CD4-positive, alpha-beta T cell treated with Interleukin-15 for 4 hours (primary cell): Measurements from ENCODE around the gene KIRREL3.

Source experiments
- DNase-seq: peaks from one replicate; pipeline ENCODE4 v3.0.0-alpha.2; 2020; ENCODE audit warnings: low spot score

Gene KIRREL3

GRCh38 chr11:126781942-126782341 is 218.6 kb downstream of the KIRREL3 start:
- DNase-seq, result no peak

GRCh38 chr11:126776119-126776518 is 224.5 kb downstream of the KIRREL3 start:
- no peak for DNase-seq

DNA sequence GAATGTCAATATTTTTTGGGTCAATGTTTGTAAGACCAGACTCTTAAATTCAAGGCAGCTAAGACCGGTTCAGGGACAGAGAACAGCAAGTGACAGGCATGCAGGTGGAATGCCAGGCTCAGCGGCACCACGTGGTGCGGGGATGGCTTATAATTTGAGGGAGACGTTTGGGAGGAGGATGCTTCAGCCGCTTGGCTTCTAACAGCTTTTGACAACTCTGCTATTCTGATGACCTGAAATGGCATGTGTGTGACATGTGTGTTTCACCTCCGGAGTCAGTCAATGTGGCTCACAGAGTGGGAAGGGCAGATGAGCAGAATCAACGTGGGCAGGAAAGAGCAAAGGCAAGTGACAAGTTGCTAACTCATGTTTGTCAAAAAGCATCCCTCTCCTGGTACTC is 228.3 kb downstream of the KIRREL3 start:
- no peak for DNase-seq

- DNase-seq, result no peak
These were observed 231.9 kb downstream of the KIRREL3 start for GRCh38 chr11:126768702-126769101.

- no peak for DNase-seq
These were observed 234.1 kb downstream of the KIRREL3 start for GRCh38 chr11:126766440-126766839.

- no peak for DNase-seq
These were observed 235.4 kb downstream of the KIRREL3 start for GRCh38 chr11:126765196-126765595.

DNA sequence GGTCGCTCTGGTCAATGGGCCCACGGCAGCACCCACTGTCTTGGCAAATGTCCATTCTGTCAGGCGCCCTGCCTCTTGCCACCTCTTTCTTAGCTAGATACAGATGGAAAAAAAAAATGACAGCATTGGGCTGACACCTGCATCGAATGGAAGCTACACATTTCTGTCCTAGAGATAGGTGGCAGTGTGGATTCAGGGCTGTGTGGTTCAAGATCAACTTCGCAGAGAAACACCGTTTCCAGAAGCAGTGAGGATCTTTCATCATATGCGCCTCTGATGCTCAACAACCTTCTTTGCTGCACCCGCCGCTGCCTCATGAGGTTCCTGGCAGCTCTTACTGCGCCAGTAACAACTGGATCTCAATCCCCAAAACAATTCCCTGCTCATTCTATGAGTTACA is 236.3 kb downstream of the KIRREL3 start:
- no peak for DNase-seq

DNA sequence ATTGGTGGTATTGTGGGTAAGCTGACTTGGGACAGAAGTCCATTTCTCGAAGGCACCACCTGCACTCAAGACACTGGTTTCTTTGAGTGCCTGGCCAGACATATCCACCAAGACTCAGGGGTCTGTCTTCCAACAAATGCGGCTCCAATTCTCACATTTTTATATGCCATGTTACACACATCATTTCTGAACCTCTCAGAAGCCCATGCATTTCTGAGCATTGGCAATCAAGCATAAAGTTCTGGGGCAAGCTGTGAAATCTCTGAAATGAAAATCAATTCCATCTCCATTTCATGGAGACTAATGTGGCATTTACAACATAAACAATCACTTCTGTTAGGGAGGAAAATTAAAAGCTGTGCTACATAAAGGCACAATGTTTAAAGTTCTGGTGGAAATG is 243.7 kb downstream of the KIRREL3 start:
- DNase-seq, result no peak

DNA sequence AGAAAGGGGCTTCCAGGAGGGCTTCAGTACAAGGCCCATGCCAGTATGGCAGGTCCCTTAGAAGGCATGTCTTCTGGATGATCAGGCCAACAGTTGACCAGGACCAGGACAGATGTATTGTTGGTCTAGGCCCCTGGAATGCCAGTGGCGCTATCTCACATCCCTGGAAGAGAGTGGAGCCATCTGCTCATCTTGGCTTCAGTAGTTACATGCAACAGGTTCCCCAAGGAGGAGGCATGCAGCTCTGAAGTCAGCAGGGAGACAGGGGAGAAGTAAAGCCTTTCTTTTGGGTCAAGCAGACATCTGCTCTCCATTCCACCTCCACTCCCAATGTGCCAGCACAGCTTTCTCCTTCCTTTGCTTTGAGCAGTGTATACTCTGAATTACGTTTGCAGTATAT is 244.1 kb downstream of the KIRREL3 start:
- no peak for DNase-seq

GRCh38 chr11:126755526-126755925 is 245.0 kb downstream of the KIRREL3 start:
- DNase-seq, result no peak

GRCh38 chr11:126754591-126755426 is 245.8 kb downstream of the KIRREL3 start:
- no peak for DNase-seq

DNA sequence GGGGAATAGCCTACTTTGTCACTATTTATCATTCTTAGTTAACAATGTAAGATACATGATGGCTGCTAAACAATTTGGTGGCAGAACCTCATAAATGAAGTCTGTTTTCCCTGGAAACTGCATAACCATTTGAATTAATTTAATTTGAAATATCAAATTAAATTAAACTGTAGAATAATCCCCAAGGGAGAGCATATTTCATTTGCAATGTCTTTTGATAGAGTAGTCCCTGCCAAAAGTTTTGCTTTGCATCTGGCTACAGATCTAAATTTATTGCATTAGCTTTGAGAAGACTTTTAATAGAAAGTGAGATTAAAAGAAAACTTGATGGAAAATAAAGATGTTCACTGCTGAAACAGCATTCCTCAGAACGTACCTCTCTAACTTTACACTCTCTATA is 246.6 kb downstream of the KIRREL3 start:
- DNase-seq, result no peak

DNA sequence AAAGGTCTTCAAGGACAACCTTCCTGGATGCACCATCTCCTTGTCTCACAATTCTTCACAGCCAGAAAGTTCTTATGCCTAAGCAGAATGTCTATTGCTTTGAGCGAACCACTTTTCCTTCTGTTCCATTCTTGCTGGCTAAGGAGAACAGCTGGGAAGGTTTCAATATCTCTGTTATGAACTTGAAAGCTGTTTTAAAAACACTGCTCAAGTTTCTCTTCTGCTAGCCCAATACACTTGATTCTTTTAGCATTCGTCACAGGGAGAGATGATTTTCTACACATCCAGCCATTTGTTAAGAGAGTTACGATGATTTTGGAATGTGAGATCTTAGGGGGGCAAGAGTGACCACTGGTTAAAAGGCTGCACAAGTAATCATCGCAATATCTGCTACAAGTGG is 249.3 kb downstream of the KIRREL3 start:
- no peak for DNase-seq

- DNase-seq, result no peak
These were observed 251.8 kb downstream of the KIRREL3 start for GRCh38 chr11:126748793-126749192.

GRCh38 chr11:126748100-126748791 is 252.3 kb downstream of the KIRREL3 start:
- no peak for DNase-seq

DNA sequence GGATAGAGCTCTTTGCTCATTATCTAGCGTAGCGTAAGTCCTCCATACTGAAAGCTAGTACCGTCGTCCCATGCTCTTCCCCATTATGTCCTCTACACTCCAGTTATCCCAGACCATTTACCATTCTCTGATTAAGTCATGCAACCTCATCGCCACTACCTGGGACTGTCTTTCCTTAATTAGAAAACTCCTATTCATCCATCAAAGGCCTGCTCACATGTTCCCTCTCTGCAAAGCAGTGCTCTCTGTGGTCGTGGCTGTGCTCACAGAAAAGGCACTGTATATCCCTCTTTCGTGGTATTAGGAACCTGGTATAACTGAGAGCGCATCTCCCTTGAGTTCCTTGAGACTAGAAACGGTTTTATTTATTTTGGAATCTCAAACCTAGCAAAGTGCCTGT is 253.3 kb downstream of the KIRREL3 start:
- no peak for DNase-seq

DNA sequence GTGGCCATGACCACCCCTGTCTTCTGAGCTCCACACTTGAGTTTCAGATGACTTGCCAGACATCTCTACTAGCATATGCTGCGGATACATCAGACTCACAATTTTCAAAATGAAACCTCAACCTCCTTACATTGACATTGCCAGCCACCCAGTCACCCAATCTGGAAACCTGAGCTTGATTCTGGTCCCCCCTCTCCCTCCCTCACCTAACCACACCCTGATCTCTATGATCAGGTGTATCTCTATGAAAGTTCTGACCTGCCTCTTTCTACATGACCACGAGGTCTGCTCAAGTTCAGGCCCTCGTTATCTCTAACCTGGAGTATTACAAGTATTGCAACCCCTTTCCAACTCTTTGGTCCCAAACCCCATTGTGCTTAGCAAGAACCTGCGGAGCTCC is 254.1 kb downstream of the KIRREL3 start:
- DNase-seq, result no peak

GRCh38 chr11:126744699-126745098 is 255.9 kb downstream of the KIRREL3 start:
- DNase-seq, result no peak

DNA sequence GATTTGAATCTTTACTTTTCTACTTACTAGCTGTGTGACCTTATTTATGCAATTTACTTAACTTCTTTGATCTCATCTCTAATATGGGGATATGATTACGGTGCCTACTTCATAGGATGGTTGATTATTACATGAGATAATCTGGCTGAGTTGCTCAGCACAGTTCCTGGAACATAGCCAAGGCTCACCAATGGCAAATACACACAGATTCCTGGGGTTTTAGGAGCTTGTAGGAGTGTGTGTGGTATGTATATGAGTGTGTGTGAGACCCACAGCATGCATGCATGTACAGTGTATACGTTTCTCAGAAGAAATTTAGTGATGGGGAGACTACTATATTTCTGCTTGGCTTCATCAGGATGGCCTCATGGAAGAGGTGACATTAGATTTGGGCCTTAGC is 256.9 kb downstream of the KIRREL3 start:
- DNase-seq, result no peak

- DNase-seq, result no peak
These were observed 258.0 kb downstream of the KIRREL3 start for GRCh38 chr11:126742582-126742981.

- no peak for DNase-seq
These were observed 259.7 kb downstream of the KIRREL3 start for GRCh38 chr11:126740846-126741245.

DNA sequence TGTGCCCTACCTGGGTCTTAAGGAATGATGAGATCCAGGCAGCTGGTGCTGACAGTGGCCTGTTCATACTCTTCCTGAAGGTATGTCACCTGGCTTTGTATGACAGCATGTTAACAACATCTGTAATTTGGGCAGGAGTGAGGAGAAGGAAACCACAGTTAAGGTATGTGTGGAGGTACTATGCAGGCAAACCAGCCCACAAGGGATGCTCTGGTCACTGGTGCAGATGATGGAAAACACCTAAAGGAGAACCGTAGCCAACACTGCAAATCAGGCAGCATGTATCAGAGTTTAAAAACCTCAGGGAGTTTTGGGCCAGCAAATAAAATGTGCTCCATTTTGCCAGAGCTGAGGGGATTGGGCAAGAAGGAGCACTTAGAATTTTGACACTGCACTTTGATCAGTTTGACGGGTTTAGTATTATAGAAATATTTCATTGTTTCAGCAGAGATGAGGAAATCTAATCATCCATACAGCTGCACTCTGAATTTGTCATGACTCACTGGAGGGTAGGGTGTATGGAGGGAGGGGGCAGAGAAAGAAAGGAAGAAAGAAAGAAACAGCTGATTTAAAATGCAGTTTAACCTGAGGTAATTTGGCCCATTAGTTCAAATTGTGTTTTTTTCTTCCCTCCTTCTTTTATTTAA is 260.9 kb downstream of the KIRREL3 start:
- no peak for DNase-seq
